ENCODE measurements around the gene MTRF1L. TPM values are rescaled to one million over a fixed set of nuclear protein-coding genes. Genes with fewer than 3 reads are reported as not detected.

Gene MTRF1L
- total RNA-seq, 4 donors from 2014 or later, result 18.7 to 33.2 (median 24.8) TPM

Small RNA genes lying within 50 kb of the gene (small RNA-seq; reads per million reads assigned to genes)
- 0 reads per million in 4 donors for gene AL080276.1

Other genes with a start within 250 kb of the MTRF1L start
- gene FBXO5, start 19.7 kb downstream of the MTRF1L start, total RNA-seq, result 1 to 10 TPM; 2.2 to 5.9 (median 3.2) TPM
- under 1 TPM in 2 of 4 donors, not detected in 2; 0.19 to 0.27 TPM for gene RGS17, start 128.6 kb upstream of the MTRF1L start, total RNA-seq